SK-N-MC (cell line): Measurements from ENCODE around the gene MOB3B.

Source experiments
- DNase-seq: peaks from one replicate; pipeline ENCODE4 v3.0.0-alpha.2; 2011; ENCODE audit warnings: low read depth, low spot score
- H3K27ac ChIP-seq: fragments of 200-600 bp; sonication (generic); 2 replicates; pipeline ENCODE4 v1.5.1; 2016; ENCODE audit warnings: mixed run types
- H3K36me3 ChIP-seq: fragments of 200-600 bp; sonication (generic); 2 replicates; pipeline ENCODE4 v1.6.1; 2017; ENCODE audit warnings: antibody characterized with exemption, low read length, mixed read lengths; ENCODE audit not compliant: insufficient read depth
- H3K4me3 ChIP-seq: fragments of 200-600 bp; sonication (generic); 2 replicates; pipeline ENCODE4 v1.5.1; 2016
- H3K9ac ChIP-seq: fragments of 200-600 bp; sonication (generic); 2 replicates; pipeline ENCODE4 v1.8.0; 2017; ENCODE audit warnings: mixed run types, mixed read lengths; ENCODE audit not compliant: insufficient read length
- H3K9me3 ChIP-seq: fragments of 200-600 bp; sonication (generic); 2 replicates; pipeline ENCODE4 v1.6.1; 2017; ENCODE audit warnings: low read depth, mild to moderate bottlenecking, antibody characterized with exemption, low read length, moderate library complexity, mixed read lengths
- EZH2 ChIP-seq: fragments of 200-600 bp; sonication (generic); IDR thresholded peaks from one replicate; pipeline ENCODE4 v1.6.1; 2017; ENCODE audit warnings: antibody characterized with exemption
- FOXP2 ChIP-seq: optimal IDR thresholded peaks from 2 replicates; pipeline ENCODE3; 2011; ENCODE audit warnings: mild to moderate bottlenecking, moderate library complexity; ENCODE audit not compliant: insufficient read depth; ENCODE audit errors: extremely low read length, control extremely low read depth
- POLR2AphosphoS5 ChIP-seq: IDR thresholded peaks from 2 replicates; pipeline ENCODE4 v1.6.1; 2012; ENCODE audit warnings: mild to moderate bottlenecking, low read depth, low read length, borderline replicate concordance

Gene MOB3B

DNA sequence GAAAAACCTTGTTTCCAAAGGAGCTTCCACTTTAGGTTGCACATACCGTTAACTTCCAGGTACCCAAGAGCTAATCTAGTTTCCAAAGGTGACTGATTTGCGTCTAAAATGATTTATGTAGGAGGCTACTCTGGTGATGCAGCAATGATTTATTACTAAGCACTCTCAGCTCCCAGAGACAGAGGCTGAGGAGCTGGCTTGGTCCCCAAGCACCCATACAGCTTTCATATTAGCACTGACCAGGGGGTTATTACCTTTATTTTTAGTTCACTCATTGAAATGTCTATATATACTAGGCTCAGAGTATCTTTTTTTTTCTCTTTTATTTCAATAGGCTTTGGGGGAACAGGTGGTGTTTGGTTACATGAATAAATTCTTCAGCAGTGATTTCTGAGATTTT, 141.5 kb downstream of the MOB3B start:
- no peak for DNase-seq
- H3K4me3 ChIP-seq = no peak overlapping the region
- TF ChIP-seq FOXP2 (no peak), POLR2AphosphoS5 (no peak), EZH2 (no peak)
- H3K27ac ChIP-seq = no peak overlapping the region
- H3K36me3 ChIP-seq = no peaks in the 10 kb centered on the region
- no peaks in the 10 kb centered on the region for H3K9me3 ChIP-seq
- no peak overlapping the region for H3K9ac ChIP-seq

DNA sequence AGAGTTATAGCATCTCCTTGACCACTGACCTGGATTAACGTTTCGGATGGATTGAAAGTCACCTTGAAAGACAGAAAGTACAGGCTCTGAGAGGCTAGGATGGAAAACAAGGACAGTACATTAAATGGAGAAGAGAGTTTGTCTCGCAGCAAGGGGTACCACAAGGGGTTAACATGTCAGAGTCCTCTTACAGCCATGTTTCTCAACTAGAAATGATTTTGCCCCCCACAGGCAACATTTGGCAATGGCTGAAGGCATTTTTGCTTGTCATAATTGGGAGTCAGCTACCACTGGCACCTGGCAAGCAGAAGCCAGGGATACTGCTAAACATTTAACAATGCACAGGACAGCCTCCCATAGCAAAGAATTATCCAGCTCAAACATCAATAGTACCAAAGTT, 141.9 kb downstream of the MOB3B start:
- H3K36me3 ChIP-seq = no peaks in the 10 kb centered on the region
- no peak for TF ChIP-seq POLR2AphosphoS5
- TF ChIP-seq FOXP2 = no peak
- TF ChIP-seq EZH2 = no peak
- H3K9me3 ChIP-seq = no peaks in the 10 kb centered on the region
- H3K27ac ChIP-seq = no peak overlapping the region
- no peak overlapping the region for H3K9ac ChIP-seq
- H3K4me3 ChIP-seq = no peak overlapping the region
- DNase-seq = no peak

DNA sequence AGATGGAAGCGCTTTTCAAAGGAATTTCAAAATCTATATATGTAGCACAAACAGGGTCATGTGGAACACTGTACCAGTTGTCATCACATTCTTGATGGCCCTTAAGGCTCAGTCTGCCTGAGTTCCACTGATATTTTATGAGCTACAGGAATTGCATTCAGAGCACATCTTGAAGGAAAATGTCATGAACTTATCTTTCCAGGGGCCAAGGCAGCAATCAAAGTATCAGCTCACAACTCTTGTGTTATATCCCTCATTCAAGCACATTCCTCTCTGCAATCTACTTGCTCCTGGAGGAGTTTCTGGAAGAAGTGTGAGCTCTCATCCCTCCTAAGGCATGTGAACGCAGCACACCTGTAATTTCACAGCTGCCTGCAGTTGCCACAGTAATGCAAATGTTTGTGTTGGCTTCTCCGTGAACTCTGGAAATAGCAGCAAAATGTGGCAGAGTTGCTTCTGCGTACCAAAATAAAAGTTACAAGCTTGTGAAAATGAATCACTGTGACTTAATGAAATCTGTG, 143.0 kb downstream of the MOB3B start:
- H3K36me3 ChIP-seq = no peaks in the 10 kb centered on the region
- DNase-seq = no peak
- H3K27ac ChIP-seq = no peak overlapping the region

DNA sequence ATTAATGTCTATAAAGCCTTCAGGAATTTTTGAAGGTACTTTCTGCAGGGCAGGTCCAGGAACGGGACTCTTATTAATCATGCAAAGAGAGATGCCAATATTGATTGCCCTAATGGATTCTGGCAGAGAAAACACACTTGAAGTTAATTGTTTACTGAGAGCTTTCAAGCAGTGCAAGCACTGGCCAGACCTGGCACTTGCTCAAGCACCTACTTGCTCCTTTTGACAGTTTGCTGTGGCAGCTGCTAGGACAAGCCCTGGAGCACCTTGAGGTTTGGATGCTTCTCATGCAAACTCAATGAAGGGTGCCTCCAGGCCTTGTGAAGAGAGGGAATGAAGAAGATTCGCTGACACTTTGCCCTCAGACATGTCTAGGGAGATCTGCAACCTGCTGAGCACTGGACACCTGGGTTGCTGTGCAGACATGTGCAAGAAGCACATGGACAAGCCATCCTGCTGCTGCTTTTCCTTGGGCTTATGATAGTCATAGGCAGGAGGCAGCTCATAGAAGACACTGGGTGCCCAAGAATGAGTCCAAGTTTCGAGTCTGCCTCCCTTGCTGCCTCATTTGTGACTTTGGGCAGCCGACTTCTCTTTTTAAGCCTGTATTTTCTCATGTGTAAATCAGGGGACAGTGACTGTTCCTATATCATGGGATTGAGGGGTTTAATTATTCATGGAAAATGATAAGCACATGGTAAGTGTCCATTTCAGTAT, 143.8 kb downstream of the MOB3B start:
- H3K36me3 ChIP-seq = no peaks in the 10 kb centered on the region
- no peak overlapping the region for H3K9ac ChIP-seq
- DNase-seq = no peak
- no peaks in the 10 kb centered on the region for H3K9me3 ChIP-seq
- TF ChIP-seq FOXP2 (no peak), POLR2AphosphoS5 (no peak), EZH2 (no peak)
- no peak overlapping the region for H3K27ac ChIP-seq
- H3K4me3 ChIP-seq = no peak overlapping the region

More for the DNA sequence above, 143.0 kb downstream of the MOB3B start:
- Histone ChIP-seq H3K9ac (no peak overlapping the region), H3K9me3 (no peaks in the 10 kb centered on the region), H3K4me3 (no peak overlapping the region)
- TF ChIP-seq FOXP2 (no peak), EZH2 (no peak), POLR2AphosphoS5 (no peak)

DNA sequence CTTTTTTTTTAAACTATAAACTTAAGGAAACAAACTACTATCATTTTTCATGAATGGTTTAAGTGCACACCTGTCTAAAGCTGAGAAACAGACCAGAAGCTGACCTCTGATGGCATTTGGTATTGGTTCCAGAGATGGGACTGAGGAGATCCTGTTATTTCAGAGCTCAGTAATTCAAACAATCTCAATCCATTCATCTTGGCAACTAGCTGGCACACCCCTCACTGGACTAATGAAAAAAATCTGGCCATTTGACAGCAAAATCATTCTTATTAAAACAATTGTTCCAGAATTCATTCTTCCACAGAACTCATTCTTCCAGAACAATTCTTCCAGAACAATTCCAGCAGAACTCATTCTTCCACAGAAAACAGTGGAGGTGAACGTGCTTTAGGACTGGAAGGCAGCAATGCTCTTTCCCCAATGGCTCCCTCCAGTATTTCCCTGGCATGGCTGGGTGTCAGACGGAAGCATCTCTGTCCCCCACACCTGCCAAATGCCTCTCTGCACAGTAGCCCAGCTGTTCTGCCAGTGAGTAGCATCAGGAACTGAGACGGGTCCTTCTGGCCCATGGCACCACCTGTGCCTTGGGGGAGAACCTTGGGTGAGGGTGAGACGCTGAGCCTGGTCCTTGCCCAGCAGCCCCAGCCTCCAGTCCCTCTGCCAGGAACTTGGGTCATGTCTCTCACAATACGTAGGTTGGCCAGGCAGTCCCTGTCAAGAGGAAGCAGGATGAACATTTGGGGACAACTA, 145.2 kb downstream of the MOB3B start:
- H3K9me3 ChIP-seq = no peaks in the 10 kb centered on the region
- no peaks in the 10 kb centered on the region for H3K36me3 ChIP-seq
- no peak overlapping the region for H3K9ac ChIP-seq
- DNase-seq = no peak
- TF ChIP-seq EZH2 = no peak
- TF ChIP-seq FOXP2 = no peak
- TF ChIP-seq POLR2AphosphoS5 = no peak
- no peak overlapping the region for H3K4me3 ChIP-seq
- no peak overlapping the region for H3K27ac ChIP-seq

DNA sequence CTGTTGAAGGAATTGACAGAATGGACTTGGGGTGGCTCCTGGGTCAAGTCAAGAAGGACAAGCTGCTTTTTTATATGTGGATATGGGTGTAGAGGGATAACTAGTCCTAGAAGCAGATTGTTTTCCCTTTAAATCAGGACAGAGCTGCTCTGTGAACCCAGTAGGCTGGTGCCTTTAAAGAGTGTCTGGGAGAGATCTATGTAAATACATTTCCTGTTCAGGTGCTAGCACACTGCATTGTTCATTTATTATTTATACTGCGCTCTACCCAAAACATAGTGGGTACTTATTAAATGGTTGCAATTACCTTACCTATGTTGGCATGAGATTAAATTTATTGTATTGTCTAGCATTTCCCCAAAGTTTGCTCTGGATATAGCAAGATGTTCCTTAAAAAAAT, 146.1 kb downstream of the MOB3B start:
- Histone ChIP-seq H3K36me3 (no peaks in the 10 kb centered on the region), H3K9ac (no peak overlapping the region), H3K4me3 (no peak overlapping the region), H3K9me3 (no peaks in the 10 kb centered on the region), H3K27ac (no peak overlapping the region)
- DNase-seq = no peak
- TF ChIP-seq POLR2AphosphoS5 = no peak
- no peak for TF ChIP-seq EZH2
- TF ChIP-seq FOXP2 = no peak

DNA sequence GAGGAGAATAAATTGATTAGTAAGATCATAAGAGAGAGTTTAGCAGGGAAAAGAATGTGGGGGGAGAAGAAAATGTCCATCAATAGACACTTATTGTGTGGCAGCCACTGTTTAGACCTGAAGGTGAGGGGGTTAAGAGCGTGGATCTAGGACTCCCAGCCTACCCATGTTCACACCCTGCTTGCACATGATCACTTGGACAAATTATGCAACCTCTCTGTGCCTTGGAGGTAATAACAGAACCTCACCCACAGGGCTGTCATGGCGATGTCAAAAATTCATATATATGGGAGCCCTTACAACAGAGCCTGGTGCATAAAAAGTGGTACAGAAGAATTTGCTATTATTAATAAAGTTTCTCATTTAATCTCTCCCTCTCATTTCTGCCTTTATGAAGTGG, 146.6 kb downstream of the MOB3B start:
- Histone ChIP-seq H3K9ac (no peak overlapping the region), H3K36me3 (no peaks in the 10 kb centered on the region), H3K4me3 (no peak overlapping the region), H3K27ac (no peak overlapping the region), H3K9me3 (no peaks in the 10 kb centered on the region)
- DNase-seq = no peak
- TF ChIP-seq FOXP2 = no peak
- TF ChIP-seq POLR2AphosphoS5 = no peak
- TF ChIP-seq EZH2 = no peak

DNA sequence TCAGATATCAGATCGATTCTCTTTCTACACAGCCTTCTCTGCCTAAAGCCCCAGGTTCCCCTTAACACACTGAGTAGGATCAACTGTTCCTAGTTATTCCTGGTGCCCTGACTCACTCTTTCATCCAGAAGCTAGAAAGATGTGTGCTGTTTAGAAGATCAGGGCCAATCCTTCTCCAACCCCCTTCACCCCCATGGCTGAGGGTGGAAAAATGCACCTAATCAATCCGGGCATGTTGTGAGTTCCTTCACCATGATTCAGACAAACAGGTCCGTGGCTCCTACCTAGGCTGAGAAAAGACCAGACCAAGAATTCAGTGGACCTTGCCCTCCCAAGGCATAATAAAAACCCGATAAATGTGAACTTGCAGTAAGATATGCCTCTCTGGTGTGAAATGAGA, 147.3 kb downstream of the MOB3B start:
- DNase-seq = no peak
- TF ChIP-seq EZH2 = no peak
- no peak for TF ChIP-seq FOXP2
- TF ChIP-seq POLR2AphosphoS5 = no peak
- Histone ChIP-seq H3K27ac (no peak overlapping the region), H3K4me3 (no peak overlapping the region), H3K36me3 (no peaks in the 10 kb centered on the region), H3K9me3 (no peaks in the 10 kb centered on the region), H3K9ac (no peak overlapping the region)

DNA sequence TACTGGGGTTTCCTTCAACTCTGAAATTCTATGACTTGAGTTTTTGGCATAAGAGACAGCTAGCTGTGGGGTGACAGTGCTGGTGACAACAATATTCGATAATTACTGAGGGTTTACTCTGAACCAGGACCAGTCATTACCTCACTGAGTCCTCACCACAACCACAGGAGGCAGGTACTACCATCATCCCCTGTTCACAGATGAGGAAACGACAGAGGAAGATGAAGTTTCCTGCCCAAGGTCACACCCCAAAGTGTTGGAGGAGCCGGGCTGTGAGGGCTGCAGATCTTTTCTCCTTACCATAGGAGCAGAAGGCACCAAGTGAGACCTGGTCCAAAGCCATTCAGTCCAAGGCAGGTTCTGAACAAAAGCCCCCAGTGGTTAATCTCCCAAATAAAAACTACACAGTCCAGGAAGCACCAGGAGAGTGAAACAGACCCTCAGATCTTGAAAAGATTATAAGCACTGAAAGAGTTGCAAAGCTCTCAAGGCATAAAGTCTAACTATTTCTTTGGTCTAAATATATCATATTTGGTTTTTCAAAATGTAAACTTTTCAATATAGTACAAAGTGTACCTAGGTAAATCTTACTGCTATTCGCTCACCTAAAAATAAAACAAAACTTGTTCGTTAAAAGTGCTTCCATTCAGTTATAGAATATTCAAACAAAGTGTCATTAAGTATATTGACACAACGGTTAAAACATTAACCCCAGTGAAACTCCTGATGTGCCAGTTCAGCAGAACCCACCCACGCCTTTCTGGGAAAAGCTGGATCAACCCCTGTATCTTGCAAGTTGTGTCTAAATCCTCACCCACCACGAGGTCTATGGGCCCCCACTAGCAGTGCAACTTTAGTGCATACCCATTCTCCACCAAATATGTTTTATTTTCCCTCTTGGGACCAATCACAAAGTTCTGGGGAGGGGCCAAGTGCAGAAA, 150.0 kb downstream of the MOB3B start:
- Histone ChIP-seq H3K27ac (no peak overlapping the region), H3K9me3 (no peaks in the 10 kb centered on the region), H3K4me3 (no peak overlapping the region), H3K36me3 (no peaks in the 10 kb centered on the region), H3K9ac (no peak overlapping the region)
- TF ChIP-seq EZH2 (no peak), FOXP2 (no peak), POLR2AphosphoS5 (no peak)
- DNase-seq = no peak
